HepG2 (cell line): ENCODE results near the gene PRDM7. TPM values are rescaled to one million over a fixed set of nuclear protein-coding genes. Genes with fewer than 3 reads are reported as not detected.

ENCODE experiments used
- FOXA1 ChIP-seq, 2 experiments: fragments of 450-650 bp in 1 of 2; sonication (generic) in 1 of 2; formaldehyde crosslinking in 1 of 2; IDR thresholded peaks; 2 replicates each; pipeline versions ENCODE4 v1.4.0 to v1.6.1; 2016 to 2020; ENCODE audit warnings: missing genetic modification reagents in 1 of 2
- GPN1 ChIP-seq: sonication (generic); formaldehyde crosslinking; IDR thresholded peaks from 2 replicates; pipeline ENCODE4 v1.5.1; 2020; ENCODE audit warnings: missing genetic modification reagents, borderline replicate concordance
- KAT7 ChIP-seq: IDR thresholded peaks from 2 replicates; pipeline ENCODE4 v1.6.1; 2018; ENCODE audit warnings: borderline replicate concordance, missing compliant biosample characterization
- MTA3 ChIP-seq: sonication (generic); formaldehyde crosslinking; IDR thresholded peaks from 2 replicates; pipeline ENCODE4 v1.4.0; 2020; ENCODE audit warnings: missing genetic modification reagents
- MXI1 ChIP-seq: IDR thresholded peaks from 3 replicates; pipeline ENCODE4 v1.6.1; 2012; ENCODE audit warnings: low read depth, low read length, inconsistent platforms, borderline replicate concordance
- NR2F2 ChIP-seq: IDR thresholded peaks from 2 replicates; pipeline ENCODE4 v1.6.1; 2012; ENCODE audit warnings: low read depth, inconsistent platforms, borderline replicate concordance
- RARG ChIP-seq: sonication (generic); formaldehyde crosslinking; IDR thresholded peaks from 2 replicates; pipeline ENCODE4 v1.4.0; 2020; ENCODE audit warnings: low read depth, mild to moderate bottlenecking, missing genetic modification reagents
- SRF ChIP-seq: IDR thresholded peaks from 2 replicates; pipeline ENCODE4 v1.6.1; 2011; ENCODE audit warnings: mild to moderate bottlenecking, low read depth, low read length, moderate library complexity
- TGIF2 ChIP-seq: IDR thresholded peaks from 2 replicates; pipeline ENCODE4 v1.6.1; 2016; ENCODE audit warnings: control low read depth, missing compliant biosample characterization
- ZNF343 ChIP-seq: sonication (generic); formaldehyde crosslinking; IDR thresholded peaks from 2 replicates; pipeline ENCODE4 v1.4.0; 2020; ENCODE audit warnings: mild to moderate bottlenecking, missing genetic modification reagents
- polyA plus RNA-seq, 8 experiments: library from polyadenylated mRNA; depleted of rRNA in 3 of 8; stranded (reverse) in 7 of 8; unstranded in 1 of 8; fragments of >200 nt; fragmentation: Illumina TruSeq in 4 of 8; extraction: Trizol in 4 of 8; gene quantifications; 2 replicates each; pipeline versions ENCODE4 v1.2.1 to v1.2.3, GENCODE V29; 2011 to 2016; ENCODE audit warnings: low read depth in 4 of 8, missing spikeins in 1 of 8, mixed read lengths in 1 of 8; ENCODE audit not compliant: insufficient read depth in 1 of 8
- total RNA-seq, 5 experiments: library from RNA; depleted of rRNA; stranded (reverse); fragments of >200 nt; fragmentation: Illumina TruSeq; extraction: Trizol; gene quantifications; 2 replicates each; pipeline ENCODE4 v1.2.3, GENCODE V29; 2016; ENCODE audit warnings: low read depth in 1 of 5
- TF ChIP-seq, protein P1 (sequence below): sonication (generic); formaldehyde crosslinking; IDR thresholded peaks from 2 replicates; pipeline ENCODE4 v1.5.1; 2020; ENCODE audit warnings: missing genetic modification reagents, mild to moderate bottlenecking, borderline replicate concordance
- TF ChIP-seq, protein P2 (sequence below): sonication (generic); formaldehyde crosslinking; IDR thresholded peaks from 2 replicates; pipeline ENCODE4 v1.4.0; 2020; ENCODE audit warnings: missing genetic modification reagents
- TF ChIP-seq, protein P3 (sequence below): sonication (generic); formaldehyde crosslinking; IDR thresholded peaks from 2 replicates; pipeline ENCODE4 v1.5.0; 2020; ENCODE audit warnings: mild to moderate bottlenecking, missing genetic modification reagents
- TF ChIP-seq, protein P4 (sequence below): sonication (generic); formaldehyde crosslinking; IDR thresholded peaks from 2 replicates; pipeline ENCODE4 v1.4.0; 2020; ENCODE audit warnings: mild to moderate bottlenecking, missing genetic modification reagents
- TF ChIP-seq, protein P5 (sequence below): sonication (generic); formaldehyde crosslinking; IDR thresholded peaks from 2 replicates; pipeline ENCODE4 v1.4.0; 2020; ENCODE audit warnings: missing genetic modification reagents
- TF ChIP-seq, protein P6 (sequence below): sonication (generic); formaldehyde crosslinking; IDR thresholded peaks from 2 replicates; pipeline ENCODE4 v1.8.1; 2023; ENCODE audit warnings: mild to moderate bottlenecking, missing genetic modification reagents, borderline replicate concordance

Gene PRDM7
- total and polyA plus RNA-seq, 2 of the 13 experiments (the other 11 are each of a cell fraction or from before 2014, with no cell fraction given) = not detected

DNA sequence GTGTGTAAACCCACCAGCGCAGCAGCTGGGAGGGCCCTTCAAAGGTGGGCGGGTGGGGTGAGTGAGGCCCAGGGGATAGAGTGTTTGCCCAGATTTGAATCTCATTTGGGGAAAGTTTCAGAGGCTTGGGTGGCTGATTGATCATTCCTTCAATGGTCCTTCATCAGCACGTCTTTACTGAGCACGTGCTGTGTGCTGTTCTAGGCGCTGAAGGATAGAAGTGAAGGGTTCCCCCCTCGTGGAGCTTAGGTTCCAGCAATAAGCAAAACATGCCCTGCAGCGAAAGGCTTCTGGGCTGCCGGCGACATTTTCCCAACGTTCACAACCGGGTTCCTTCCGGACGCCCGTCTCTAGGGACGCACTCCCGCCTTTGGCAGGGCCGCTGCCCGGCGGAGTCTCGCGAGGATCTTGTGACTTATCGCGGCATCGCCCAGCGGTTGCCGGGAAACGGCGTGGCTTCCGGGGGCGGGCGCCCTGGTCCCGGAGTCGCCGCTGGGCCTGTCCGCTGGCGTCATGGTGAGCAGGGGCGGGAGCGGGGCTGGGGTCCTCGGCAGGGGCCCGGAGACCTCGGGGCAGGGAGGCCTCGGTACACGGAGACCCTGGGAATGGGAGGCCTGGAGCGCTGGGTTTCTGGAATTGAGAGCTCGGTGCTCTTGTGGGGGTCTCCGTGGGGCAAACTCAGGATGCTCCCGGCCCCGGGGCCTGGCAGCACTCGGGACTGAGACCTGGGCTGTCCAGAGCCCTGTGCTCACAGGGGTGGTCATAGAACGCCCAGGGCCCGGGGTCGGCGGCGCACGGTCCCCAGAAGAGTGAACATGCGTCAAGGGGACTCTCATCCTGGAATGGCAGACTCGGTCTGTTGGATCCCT is 54.7 kb downstream of the PRDM7 start (continued):
- TF ChIP-seq, protein P1, sequence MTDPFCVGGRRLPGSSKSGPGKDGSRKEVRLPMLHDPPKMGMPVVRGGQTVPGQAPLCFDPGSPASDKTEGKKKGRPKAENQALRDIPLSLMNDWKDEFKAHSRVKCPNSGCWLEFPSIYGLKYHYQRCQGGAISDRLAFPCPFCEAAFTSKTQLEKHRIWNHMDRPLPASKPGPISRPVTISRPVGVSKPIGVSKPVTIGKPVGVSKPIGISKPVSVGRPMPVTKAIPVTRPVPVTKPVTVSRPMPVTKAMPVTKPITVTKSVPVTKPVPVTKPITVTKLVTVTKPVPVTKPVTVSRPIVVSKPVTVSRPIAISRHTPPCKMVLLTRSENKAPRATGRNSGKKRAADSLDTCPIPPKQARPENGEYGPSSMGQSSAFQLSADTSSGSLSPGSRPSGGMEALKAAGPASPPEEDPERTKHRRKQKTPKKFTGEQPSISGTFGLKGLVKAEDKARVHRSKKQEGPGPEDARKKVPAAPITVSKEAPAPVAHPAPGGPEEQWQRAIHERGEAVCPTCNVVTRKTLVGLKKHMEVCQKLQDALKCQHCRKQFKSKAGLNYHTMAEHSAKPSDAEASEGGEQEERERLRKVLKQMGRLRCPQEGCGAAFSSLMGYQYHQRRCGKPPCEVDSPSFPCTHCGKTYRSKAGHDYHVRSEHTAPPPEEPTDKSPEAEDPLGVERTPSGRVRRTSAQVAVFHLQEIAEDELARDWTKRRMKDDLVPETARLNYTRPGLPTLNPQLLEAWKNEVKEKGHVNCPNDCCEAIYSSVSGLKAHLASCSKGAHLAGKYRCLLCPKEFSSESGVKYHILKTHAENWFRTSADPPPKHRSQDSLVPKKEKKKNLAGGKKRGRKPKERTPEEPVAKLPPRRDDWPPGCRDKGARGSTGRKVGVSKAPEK (CRISPR knock-in tag) = no peak
- TF ChIP-seq TGIF2 (peak; percentile 81; the same call in 1 of the 2 replicates), MXI1 (peak; percentile 99), NR2F2 (no peak), SRF (peak; percentile 45; the same call in 1 of the 2 replicates), RARG (CRISPR knock-in tag) (peak; percentile 68; the same call in 1 of the 2 replicates), FOXA1 (IDR thresholded peaks at IDR 0.05) (no peak), FOXA1 (CRISPR knock-in tag; IDR thresholded peaks at IDR 0.05) (0 out of 2 replicates have a peak, but pooled peaks have one; percentile 17), ZNF343 (CRISPR knock-in tag) (peak; percentile 46; the same call in 1 of the 2 replicates), KAT7 (CRISPR knock-in tag) (0 out of 2 replicates have a peak, but pooled peaks have one; percentile 49), GPN1 (CRISPR knock-in tag) (peak; percentile 73; the same call in 1 of the 2 replicates), MTA3 (CRISPR knock-in tag) (no peak)
- TF ChIP-seq, protein P2, sequence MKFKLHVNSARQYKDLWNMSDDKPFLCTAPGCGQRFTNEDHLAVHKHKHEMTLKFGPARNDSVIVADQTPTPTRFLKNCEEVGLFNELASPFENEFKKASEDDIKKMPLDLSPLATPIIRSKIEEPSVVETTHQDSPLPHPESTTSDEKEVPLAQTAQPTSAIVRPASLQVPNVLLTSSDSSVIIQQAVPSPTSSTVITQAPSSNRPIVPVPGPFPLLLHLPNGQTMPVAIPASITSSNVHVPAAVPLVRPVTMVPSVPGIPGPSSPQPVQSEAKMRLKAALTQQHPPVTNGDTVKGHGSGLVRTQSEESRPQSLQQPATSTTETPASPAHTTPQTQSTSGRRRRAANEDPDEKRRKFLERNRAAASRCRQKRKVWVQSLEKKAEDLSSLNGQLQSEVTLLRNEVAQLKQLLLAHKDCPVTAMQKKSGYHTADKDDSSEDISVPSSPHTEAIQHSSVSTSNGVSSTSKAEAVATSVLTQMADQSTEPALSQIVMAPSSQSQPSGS (CRISPR knock-in tag) = peak; percentile 83
- TF ChIP-seq, protein P3, sequence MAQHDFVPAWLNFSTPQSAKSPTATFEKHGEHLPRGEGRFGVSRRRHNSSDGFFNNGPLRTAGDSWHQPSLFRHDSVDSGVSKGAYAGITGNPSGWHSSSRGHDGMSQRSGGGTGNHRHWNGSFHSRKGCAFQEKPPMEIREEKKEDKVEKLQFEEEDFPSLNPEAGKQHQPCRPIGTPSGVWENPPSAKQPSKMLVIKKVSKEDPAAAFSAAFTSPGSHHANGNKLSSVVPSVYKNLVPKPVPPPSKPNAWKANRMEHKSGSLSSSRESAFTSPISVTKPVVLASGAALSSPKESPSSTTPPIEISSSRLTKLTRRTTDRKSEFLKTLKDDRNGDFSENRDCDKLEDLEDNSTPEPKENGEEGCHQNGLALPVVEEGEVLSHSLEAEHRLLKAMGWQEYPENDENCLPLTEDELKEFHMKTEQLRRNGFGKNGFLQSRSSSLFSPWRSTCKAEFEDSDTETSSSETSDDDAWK (CRISPR knock-in tag) = no peak
- TF ChIP-seq, protein P4, sequence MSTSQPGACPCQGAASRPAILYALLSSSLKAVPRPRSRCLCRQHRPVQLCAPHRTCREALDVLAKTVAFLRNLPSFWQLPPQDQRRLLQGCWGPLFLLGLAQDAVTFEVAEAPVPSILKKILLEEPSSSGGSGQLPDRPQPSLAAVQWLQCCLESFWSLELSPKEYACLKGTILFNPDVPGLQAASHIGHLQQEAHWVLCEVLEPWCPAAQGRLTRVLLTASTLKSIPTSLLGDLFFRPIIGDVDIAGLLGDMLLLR (CRISPR knock-in tag) = no peak
- TF ChIP-seq, protein P5, sequence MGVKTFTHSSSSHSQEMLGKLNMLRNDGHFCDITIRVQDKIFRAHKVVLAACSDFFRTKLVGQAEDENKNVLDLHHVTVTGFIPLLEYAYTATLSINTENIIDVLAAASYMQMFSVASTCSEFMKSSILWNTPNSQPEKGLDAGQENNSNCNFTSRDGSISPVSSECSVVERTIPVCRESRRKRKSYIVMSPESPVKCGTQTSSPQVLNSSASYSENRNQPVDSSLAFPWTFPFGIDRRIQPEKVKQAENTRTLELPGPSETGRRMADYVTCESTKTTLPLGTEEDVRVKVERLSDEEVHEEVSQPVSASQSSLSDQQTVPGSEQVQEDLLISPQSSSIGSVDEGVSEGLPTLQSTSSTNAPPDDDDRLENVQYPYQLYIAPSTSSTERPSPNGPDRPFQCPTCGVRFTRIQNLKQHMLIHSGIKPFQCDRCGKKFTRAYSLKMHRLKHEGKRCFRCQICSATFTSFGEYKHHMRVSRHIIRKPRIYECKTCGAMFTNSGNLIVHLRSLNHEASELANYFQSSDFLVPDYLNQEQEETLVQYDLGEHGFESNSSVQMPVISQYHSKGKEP (CRISPR knock-in tag) = no peak
- TF ChIP-seq, protein P6, sequence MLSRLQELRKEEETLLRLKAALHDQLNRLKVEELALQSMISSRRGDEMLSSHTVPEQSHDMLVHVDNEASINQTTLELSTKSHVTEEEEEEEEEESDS (CRISPR knock-in tag) = peak; percentile 86; the same call in 1 of the 2 replicates
